RKO (cell line): ENCODE measurements around the gene POU3F1.

Experiments
- DNase-seq: peaks from one replicate; pipeline ENCODE4 v3.0.0-alpha.2; 2016; ENCODE audit warnings: low spot score

Gene POU3F1

DNA sequence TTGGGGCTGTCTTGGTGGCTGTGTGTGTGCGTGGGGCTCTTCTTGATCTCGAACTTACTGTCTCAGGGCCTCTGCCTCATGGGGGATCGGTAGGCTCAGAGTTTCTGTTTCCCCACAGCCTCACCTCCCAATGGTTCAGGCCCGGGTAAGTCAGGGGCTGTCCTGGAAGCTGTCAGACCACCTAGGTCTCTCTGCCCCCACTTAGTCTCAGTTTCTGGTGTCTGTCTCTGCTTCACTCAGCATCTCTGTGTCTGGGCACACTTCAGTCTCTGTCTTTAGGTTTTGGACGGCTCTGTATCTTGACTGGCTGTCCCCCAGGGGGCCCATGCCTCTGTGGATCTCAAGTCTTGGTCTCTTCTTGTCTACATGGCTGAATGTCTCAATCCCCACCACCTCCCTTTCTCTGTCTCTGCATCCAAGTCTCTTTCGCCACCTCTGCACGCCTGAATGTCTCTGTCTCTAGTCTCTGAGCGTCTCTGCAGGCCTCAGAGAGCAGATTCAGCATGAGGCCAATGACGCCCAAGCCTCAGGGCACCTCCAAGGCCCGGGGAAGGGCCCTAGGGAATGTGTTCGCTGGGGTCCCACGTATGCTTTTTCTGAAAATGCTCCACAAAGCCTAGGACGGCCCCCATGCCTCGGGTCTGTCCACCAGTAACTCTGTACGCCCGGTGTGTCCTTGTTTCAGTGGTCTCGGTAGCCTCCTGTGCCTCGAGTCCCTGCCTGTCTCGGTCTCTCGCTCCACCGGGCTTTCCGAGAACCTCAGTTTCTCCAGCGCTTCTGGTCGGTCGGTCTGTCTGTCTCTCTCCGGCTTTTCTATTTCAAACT, 42.1 kb downstream of the POU3F1 start:
- peak; percentile 46 for DNase-seq

DNA sequence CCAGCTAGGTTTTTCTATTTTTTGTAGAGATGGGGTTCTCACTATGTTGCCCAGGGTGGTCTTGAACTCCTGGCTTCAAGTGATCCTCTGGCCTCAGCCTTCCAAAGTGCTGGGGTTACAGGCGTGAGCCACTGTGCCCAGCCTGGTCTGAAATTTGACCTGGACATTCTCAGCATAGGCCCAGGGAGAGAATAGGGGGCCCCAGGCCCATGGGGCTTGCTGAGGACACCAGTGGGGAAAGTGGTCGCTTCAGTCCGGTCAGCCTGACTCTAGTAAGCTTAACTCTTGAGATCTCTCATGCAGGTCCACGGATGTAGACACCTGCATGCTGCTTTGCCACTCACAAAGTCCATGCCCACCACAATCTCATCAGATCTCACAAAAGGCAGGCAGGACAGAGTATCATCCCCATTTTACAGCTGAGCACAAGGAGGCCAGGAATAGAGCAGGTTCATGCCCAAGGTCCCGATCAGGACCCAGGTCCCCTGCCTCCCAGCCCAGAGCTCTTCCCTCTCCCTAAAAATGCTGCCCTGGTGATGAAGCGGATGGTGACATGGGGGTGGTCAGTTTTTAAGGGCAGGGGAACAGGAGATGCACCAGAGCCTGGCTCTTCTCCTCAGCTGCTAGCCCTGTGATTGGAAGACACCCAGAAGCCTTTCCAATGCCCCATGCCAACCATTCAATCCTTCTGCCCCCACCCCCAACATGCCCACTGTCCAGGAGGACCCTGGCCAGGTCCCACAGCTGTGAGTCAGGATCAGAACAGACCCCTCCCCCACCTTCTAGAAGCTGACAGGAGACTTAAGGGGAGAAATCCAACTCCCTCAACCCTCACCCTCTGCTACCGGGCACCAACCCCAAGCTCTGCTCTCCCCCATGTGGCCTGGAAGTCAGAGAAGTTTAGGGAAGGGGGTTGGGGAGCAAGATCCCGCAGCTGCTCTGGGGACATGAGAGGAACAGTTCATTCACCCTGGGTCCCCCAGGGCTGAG, 43.0 kb downstream of the POU3F1 start:
- DNase-seq = peak; percentile 32

DNA sequence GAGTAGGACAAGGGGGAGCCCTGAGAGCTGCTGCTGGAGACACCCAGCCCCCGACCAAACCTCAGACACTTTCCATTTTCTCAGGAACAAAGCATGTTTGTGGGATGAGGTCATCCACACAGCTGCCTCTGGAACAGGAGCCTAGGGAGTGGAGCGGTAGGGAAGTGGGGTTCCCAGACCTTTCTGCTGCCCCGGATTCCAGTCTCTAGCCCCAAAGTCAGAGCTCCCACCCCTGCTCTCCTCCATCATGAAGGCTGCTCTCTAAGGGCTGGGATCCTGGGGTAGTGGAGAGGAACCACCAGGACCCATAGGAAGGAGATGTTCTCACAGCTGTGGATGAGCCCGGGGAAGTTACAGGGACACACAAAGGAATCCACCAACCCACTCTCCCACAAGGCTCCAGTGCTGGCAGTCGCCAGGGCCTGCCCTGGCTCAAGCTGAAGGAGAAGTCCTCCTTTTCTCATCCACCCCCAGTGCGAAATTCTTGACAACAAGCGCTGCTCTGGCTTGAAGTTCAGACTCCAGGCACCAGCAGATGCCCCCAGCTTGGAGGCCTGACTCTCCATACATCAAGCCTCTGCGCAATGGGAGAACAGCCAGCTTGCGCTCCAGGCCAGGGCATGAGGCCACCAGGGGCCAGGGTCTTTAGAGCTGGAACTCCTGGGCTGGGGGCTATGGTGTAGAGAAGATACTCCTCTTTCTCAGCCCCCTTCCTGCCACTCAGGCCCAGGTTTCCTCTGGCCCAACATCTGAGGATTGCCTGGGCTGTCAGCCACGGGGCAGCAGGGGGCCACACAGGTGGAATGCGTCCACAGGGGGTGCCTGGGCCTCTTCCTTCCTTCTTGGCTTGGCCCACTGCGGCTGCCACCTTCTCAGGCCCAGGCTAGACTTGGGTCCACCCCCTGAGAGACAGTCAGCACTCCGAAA, 45.8 kb downstream of the POU3F1 start:
- peak; percentile 61 for DNase-seq

DNA sequence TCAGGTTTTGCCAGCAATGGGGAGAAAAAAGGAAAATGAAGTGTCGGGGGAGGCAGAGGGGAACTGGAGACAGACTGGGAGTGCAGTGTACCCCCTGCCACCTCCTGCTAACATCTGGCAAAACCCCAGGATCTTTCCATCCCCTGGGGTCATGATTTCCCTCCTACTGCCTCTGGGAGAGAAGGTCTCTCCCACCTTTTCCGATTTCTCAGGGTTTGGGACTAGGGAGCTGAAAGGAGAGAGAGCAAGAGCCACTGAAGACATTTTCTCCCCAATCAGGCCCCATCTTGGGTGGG, 46.4 kb downstream of the POU3F1 start:
- DNase-seq = no peak

DNA sequence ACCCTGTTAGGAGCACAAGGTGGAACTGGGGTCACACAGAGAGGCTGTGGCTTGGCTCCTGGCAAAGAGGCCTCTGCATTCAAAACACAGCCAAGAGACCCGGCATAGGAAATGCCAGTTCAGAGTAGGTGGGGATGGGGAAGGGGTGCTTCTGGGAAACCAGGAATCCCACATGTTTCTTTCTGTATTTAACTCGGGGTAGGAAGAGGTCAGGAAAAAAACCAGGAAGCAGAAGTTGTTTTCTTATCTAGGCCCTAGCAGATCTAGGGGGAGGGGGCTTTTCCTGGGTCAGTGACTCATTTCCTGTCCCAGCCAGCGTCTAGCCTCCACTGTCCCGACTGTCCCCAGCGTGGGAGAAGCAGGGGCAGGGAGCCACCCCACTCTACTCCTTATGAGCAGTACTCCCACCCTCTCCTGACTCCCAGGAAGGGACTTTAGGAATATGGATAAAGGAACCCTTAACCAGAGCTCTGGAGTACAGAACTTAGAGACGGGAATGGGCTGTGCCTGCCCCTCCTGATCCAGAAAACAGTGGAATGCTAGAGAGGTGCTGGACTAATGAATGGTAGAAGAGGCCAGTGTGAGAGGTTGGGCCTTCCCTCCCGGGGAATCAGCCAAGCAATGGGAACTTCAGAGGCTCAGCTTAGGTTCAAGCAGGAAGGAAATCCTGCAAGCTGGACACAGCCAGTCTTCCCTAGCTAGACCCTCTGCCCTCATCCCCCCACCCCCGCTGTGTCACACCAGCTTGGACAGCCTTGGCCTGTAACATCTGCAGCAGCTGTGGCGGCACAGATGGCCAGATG, 47.0 kb downstream of the POU3F1 start:
- DNase-seq = peak; percentile 39

DNA sequence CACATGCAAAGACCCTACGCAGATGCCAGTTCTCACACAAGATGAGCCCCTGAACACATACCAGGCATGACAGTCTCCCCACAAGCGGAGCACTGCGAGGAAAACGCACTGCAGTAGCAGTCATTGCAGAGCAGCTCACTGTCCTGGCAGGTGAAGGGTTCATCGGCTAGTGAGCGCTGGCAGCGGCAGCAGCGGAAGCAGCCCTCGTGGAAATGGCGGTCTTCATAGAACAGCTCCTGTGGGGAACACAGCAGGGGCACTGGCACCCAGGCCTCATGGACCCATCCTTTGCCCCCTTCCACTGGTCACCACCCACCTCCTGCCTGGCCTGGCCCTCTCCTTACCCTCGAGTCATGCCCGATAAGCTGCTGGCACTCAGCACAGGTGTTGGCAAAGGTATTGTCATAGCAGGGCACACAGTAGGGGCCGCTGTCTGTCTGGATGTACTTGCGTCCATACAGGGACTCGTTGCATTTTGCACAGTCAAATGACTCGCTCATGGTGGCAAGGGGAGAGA, 47.6 kb downstream of the POU3F1 start:
- DNase-seq = no peak

DNA sequence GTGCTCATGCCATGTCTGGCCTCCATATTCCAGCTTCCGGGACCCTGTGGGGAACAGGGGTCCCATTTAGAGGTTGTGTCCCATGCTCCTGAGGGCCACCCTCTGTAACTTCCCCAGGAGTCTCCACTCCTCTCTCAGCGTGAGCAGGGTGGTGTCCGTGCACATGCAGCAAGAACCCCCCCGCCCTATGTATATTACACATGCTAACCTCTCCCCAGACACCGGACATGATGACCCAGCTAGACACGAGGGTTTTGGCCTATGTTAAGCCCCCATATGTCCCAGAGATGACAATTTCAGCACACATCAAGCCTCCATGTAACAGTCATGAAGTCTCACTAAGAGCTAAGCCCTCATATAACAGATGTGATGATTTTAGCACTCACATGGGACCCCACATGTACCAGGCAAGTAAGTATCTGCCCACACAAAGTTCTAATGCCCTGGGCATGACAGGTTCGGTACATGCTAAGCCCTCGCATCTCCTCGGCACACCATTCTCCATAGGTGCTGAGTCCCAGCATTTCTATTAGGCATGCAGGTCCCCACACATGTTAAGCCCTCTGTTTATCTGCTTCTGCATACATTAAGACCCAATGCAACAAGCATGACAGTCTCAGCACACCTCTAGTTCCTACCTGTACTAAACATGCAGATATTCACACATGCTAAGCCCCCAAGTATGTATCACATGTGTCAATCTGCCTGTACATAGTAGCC, 48.3 kb downstream of the POU3F1 start:
- no peak for DNase-seq

DNA sequence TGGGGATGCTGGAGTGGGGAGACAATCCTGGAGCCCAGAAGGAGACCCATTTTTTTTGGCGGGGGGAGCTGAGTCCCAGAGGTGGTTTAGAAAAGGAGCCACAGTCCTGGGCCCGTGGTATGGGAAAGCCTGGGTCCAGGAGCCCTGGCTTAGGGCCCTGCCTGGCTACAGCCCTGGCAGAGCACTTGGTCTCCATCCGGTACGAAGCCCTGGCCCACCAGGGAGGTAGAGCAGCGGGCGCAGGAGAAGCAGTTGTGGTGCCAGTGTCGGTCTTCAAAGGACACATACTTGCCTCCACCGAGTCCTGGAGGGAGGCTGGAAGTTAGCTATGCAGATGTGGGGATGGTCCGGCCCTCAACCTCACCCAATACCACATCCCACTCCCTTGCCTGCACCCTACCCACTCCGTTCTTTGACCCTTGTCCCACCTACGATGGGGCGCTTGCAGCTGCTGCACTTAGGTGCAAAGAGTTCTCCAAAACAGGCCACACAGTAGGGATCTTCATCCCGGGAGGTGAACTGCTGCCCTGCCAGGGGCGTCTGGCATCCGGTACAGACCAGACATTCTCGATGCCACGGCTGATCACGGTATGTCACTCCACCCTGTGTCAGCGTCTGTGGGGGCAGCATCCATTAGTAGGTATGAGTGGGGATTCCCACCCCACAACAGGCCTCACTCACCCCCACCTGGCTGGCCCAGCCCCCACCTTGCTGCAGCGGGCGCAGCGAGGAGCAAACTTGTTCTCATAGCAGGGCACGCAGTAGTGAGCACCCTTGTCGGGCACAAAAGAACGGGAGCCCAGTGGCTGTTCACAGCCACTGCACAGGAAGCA, 49.1 kb downstream of the POU3F1 start:
- DNase-seq = no peak

DNA sequence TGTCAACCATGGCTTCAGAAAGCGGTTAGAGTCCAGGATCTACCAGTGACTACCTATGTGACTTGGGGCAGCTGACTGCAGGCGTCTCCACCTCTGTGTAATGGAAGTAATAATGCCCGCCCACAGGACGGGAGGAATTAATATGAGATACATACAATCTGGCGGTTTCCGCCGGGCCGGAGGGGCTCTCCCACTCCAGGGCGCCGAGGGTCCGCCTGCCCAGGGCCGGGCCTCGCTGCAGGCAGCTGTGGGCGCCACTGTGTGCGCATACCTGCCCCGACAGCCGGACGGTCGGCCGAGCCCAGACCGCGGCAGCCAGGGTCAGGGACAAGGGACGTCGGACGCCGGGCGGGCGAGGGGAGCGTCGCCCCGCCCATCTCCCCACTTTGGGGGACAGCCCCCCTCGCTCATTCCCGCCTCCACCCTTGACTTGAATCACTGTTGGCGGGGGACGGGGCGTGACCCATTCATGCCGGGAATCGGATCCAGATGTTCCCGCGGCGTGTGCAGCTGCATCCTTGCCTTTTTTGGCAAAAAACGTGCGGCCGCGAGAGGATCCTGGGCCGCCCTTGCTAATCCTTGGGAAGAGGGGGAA, 50.7 kb downstream of the POU3F1 start:
- DNase-seq = peak; percentile 72

DNA sequence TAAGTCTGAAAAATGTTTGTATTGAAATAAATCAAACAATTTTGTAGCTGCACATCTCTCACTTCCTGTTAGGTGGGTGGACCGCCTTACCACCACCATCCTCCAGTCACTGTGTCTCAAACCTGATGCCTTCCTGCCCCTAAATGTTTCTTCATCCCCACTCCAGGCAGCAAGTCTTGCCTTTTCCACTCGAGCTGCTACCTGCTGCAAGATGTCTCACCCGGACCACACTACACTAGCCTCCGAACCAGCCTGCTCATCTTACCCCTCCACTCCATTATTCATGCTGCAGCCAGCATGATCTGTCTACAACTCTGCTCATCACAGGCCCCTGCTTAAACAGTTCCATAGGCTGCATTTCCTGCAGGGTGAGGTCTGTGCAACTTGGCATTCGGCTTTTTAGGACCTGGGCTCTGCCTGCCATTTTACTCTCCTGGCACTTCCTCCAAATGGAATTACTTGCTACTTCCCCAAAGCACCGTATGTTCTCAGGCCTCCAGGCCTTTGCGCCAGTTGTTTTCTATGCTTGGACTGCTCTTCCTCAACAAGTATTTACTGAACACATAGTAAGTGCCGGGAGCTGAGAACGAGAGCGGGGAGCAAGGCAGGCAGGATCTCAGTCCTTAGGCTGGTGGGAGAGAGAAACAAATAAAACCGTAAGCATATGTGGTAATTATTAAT, 51.6 kb downstream of the POU3F1 start:
- DNase-seq = no peak
